Measurements from ENCODE around the gene RPL29.

GRCh38 chr3:51944451-51945021 lies 51.2 kb downstream of the RPL29 start:
- TF ChIP-seq POLR2A (IDR thresholded peaks at IDR 0.05; ENCODE audit: low read length) (no peak), GATA1 (IDR thresholded peaks at IDR 0.05; ENCODE audit: low read depth, low read length) (no peak)
